SK-N-SH (cell line): ENCODE results near the gene HTR1E. TPM values are rescaled to one million over a fixed set of nuclear protein-coding genes. Genes with fewer than 3 reads are reported as not detected.

Source experiments
- CTCF ChIA-PET: fragments of 300-600, 350-600 bp; formaldehyde crosslinking; extraction: SDS; loops from one replicate; lab custom pipeline; 2021; lab: Yijun Ruan, JAX
- POLR2A ChIA-PET: fragments of 350-600 bp; sonication (Branson Sonifier 250); formaldehyde crosslinking; extraction: SDS; loops from one replicate; lab custom pipeline; 2020; ENCODE audit warnings: antibody characterized with exemption, inconsistent platforms; lab: Yijun Ruan, JAX
- DNase-seq: peaks from one replicate; pipeline ENCODE4 v3.0.0; 2012
- H2AFZ ChIP-seq: fragments of 200-600 bp; sonication (generic); 2 replicates; pipeline ENCODE4 v1.8.1; 2016; ENCODE audit warnings: antibody characterized with exemption, mild to moderate bottlenecking, low read depth
- H3F3A ChIP-seq: fragments of 200-600 bp; sonication (generic); replicated peaks from 2 replicates; pipeline ENCODE3; 2016; ENCODE audit warnings: antibody characterized with exemption, mild to moderate bottlenecking; ENCODE audit not compliant: insufficient read depth
- H3K27ac ChIP-seq, 2 experiments: fragments of 200-500 bp in 1 of 2; fragments of 200-600 bp in 1 of 2; sonication (Bioruptor generic) in 1 of 2; sonication (generic), shearing (Covaris generic) in 1 of 2; 2 replicates each; pipeline versions ENCODE4 v1.5.1 to v1.6.1; 2014 to 2016; ENCODE audit warnings: low read depth in 2 of 2, inconsistent platforms in 1 of 2, low read length in 1 of 2, mild to moderate bottlenecking in 1 of 2, mixed read lengths in 1 of 2
- H3K27me3 ChIP-seq: fragments of 200-600 bp; sonication (generic), shearing (Covaris generic); 2 replicates; pipeline ENCODE4 v1.6.1; 2016; ENCODE audit warnings: mixed run types; ENCODE audit not compliant: insufficient read depth
- H3K36me3 ChIP-seq, 2 experiments: fragments of 200-500 bp in 1 of 2; fragments of 200-600 bp in 1 of 2; sonication (Bioruptor generic) in 1 of 2; sonication (generic) in 1 of 2; replicated peaks in 1 of 2; 2 replicates each; pipeline versions ENCODE3 to v1.5.1; 2014 to 2016; ENCODE audit warnings: low read length in 1 of 2, mild to moderate bottlenecking in 1 of 2; ENCODE audit not compliant: insufficient read depth in 2 of 2, control insufficient read depth in 1 of 2
- H3K4me1 ChIP-seq, 2 experiments: fragments of 200-500 bp in 1 of 2; fragments of 200-600 bp in 1 of 2; sonication (Bioruptor generic) in 1 of 2; sonication (generic), shearing (Covaris generic) in 1 of 2; 2 replicates each; pipeline versions ENCODE4 v1.5.1 to v1.6.1; 2014 to 2016; ENCODE audit warnings: low read depth in 1 of 2, low read length in 1 of 2, mixed run types in 1 of 2; ENCODE audit not compliant: insufficient read depth in 2 of 2, control insufficient read depth in 1 of 2
- H3K4me2 ChIP-seq: fragments of 200-600 bp; sonication (generic), shearing (Covaris generic); 2 replicates; pipeline ENCODE4 v1.6.1; 2017; ENCODE audit warnings: mixed run types
- H3K4me3 ChIP-seq, 2 experiments: fragments of 200-500 bp in 1 of 2; fragments of 200-600 bp in 1 of 2; sonication (Bioruptor generic) in 1 of 2; sonication (generic), shearing (Covaris generic) in 1 of 2; 2 replicates each; pipeline versions ENCODE4 v1.5.1 to v1.8.1; 2014 to 2016; ENCODE audit warnings: low read depth in 2 of 2, inconsistent platforms in 1 of 2, low read length in 1 of 2, mild to moderate bottlenecking in 1 of 2, mixed read lengths in 1 of 2, moderate library complexity in 1 of 2
- H3K79me2 ChIP-seq: fragments of 200-600 bp; sonication (generic); 2 replicates; pipeline ENCODE4 v1.8.1; 2017; ENCODE audit warnings: mild to moderate bottlenecking; ENCODE audit not compliant: insufficient read depth
- H3K9ac ChIP-seq: fragments of 200-600 bp; sonication (generic); 2 replicates; pipeline ENCODE4 v1.6.1; 2017; ENCODE audit warnings: mixed run types
- H3K9me2 ChIP-seq: fragments of 200-600 bp; sonication (generic); 2 replicates; pipeline ENCODE4 v1.6.1; 2017; ENCODE audit warnings: mixed run types
- H3K9me3 ChIP-seq: fragments of 200-600 bp; sonication (generic); 2 replicates; pipeline ENCODE4 v1.6.1; 2017; ENCODE audit warnings: mixed run types, mild to moderate bottlenecking, moderate library complexity
- H4K20me1 ChIP-seq: fragments of 200-600 bp; sonication (generic); 2 replicates; pipeline ENCODE4 v1.6.1; 2017; ENCODE audit warnings: mild to moderate bottlenecking, mixed run types; ENCODE audit not compliant: insufficient read depth
- CHD2 ChIP-seq: fragments of 150-350 bp; IDR thresholded peaks from 2 replicates; pipeline ENCODE4 v1.6.1; 2018; ENCODE audit warnings: low read length; ENCODE audit not compliant: partially characterized antibody
- CTCF ChIP-seq: fragments of 200-600 bp; sonication (generic); IDR thresholded peaks from 2 replicates; pipeline ENCODE4 v1.6.1; 2017; ENCODE audit warnings: antibody characterized with exemption, mild to moderate bottlenecking, moderate library complexity
- ELF1 ChIP-seq: IDR thresholded peaks from 2 replicates; pipeline ENCODE4 v1.4.0; 2012
- EP300 ChIP-seq, 2 experiments: IDR thresholded peaks; 2 replicates each; pipeline versions ENCODE4 v1.4.0 to v1.6.1; 2012; ENCODE audit warnings: borderline replicate concordance in 1 of 2, low read depth in 1 of 2, low read length in 1 of 2
- EZH2phosphoT487 ChIP-seq: fragments of 200-600 bp; sonication (generic); IDR thresholded peaks from 2 replicates; pipeline ENCODE4 v1.6.1; 2017; ENCODE audit warnings: low read depth, mixed run types, mild to moderate bottlenecking, antibody characterized with exemption, moderate library complexity, borderline replicate concordance
- GABPA ChIP-seq: IDR thresholded peaks from 2 replicates; pipeline ENCODE4 v1.4.0; 2012; ENCODE audit warnings: low read depth, mild to moderate bottlenecking
- PBX3 ChIP-seq: IDR thresholded peaks from 2 replicates; pipeline ENCODE4; 2012
- RAD21 ChIP-seq: IDR thresholded peaks from 2 replicates; pipeline ENCODE4 v1.6.1; 2012; ENCODE audit warnings: mild to moderate bottlenecking, low read length
- RCOR1 ChIP-seq: fragments of 150-350 bp; IDR thresholded peaks from 2 replicates; pipeline ENCODE4 v1.6.1; 2017; ENCODE audit warnings: antibody characterized with exemption, low read length
- RFX5 ChIP-seq: IDR thresholded peaks from 2 replicates; pipeline ENCODE4 v1.6.1; 2012; ENCODE audit warnings: mild to moderate bottlenecking, improper control_type of control experiment, low read length
- SMC3 ChIP-seq: IDR thresholded peaks from 2 replicates; pipeline ENCODE4 v1.6.1; 2012; ENCODE audit warnings: low read depth, low read length, improper control_type of control experiment
- TAF1 ChIP-seq: IDR thresholded peaks from 2 replicates; pipeline ENCODE4 v1.6.1; 2012; ENCODE audit warnings: low read depth, mild to moderate bottlenecking, low read length, moderate library complexity, borderline replicate concordance
- USF2 ChIP-seq: fragments of 150-350 bp; IDR thresholded peaks from 2 replicates; pipeline ENCODE4 v1.6.1; 2017; ENCODE audit warnings: antibody characterized with exemption, low read length, low read depth, borderline replicate concordance
- ZBTB33 ChIP-seq: IDR thresholded peaks from 2 replicates; pipeline ENCODE4 v1.4.0; 2012; ENCODE audit warnings: low read depth, borderline replicate concordance
- WGBS: methylation state at CpG from one replicate; pipeline ENCODE4 v1.1.6; 2017; ENCODE audit warnings: low lambda C conversion rate; 5-methylcytosine and 5-hydroxymethylcytosine counted together
- polyA plus RNA-seq, 3 experiments: library from polyadenylated mRNA; depleted of rRNA; stranded (reverse); fragments of >200 nt; gene quantifications; 2 replicates each; pipeline ENCODE4 v1.2.3, GENCODE V29; 2012

The HTR1E gene
- polyA plus RNA-seq, 1 of the 3 experiments (the other 2 are of a cell fraction), result 0.02 TPM

GRCh38 chr6:87029711-87030314 lies 92.5 kb downstream of the HTR1E start:
- Histone ChIP-seq H3K9me3 (no peaks in the 10 kb centered on the region), H3K4me2 (no peak overlapping the region), H3F3A (no peaks in the 10 kb centered on the region), H3K27ac (no peak overlapping the region; a peak in 1 of 4 replicates), H3K4me1 (peaks cover 0 to 4% of the 10 kb centered on the region in 2 experiments; a peak in 2 of 4 replicates), H3K27me3 (no peaks in the 10 kb centered on the region), H3K9ac (no peak overlapping the region), H3K4me3 (no peak overlapping the region), H3K36me3 (no peaks in the 10 kb centered on the region), H2AFZ (no peak overlapping the region), H3K9me2 (no peaks in the 10 kb centered on the region), H4K20me1 (no peaks in the 10 kb centered on the region), H3K79me2 (no peaks in the 10 kb centered on the region)
- no peak for TF ChIP-seq TAF1
- no peak for TF ChIP-seq USF2
- peak; percentile 46 for TF ChIP-seq SMC3
- peak; percentile 81 for TF ChIP-seq RAD21
- peak; percentile 81 for TF ChIP-seq CTCF
- TF ChIP-seq ELF1, result no peak
- 46% methylated on average over 3 of the region's 3 CpGs for WGBS
- DNase-seq, result peak; percentile 51
- ChIA-PET CTCF (no interaction called here), POLR2A (no interaction called here)

GRCh38 chr6:87040729-87041128 lies 103.4 kb downstream of the HTR1E start:
- WGBS, result 14% methylated on average over 4 of the region's 4 CpGs
- Histone ChIP-seq H3K9me2 (no peaks in the 10 kb centered on the region), H2AFZ (no peak overlapping the region), H3K36me3 (no peaks in the 10 kb centered on the region), H3K4me1 (no peaks in the 10 kb centered on the region), H3K79me2 (no peaks in the 10 kb centered on the region), H3F3A (no peaks in the 10 kb centered on the region), H3K9me3 (no peaks in the 10 kb centered on the region), H3K27ac (no peak overlapping the region), H3K27me3 (no peaks in the 10 kb centered on the region), H4K20me1 (no peaks in the 10 kb centered on the region), H3K9ac (no peak overlapping the region), H3K4me3 (no peak overlapping the region), H3K4me2 (no peak overlapping the region)
- CTCF ChIA-PET, result interaction anchor here (1.6 to 2.7 kb wide), 3 partner anchors 12 to 1118 kb away, joined by 3 to 9 read pairs (median 5); no protein-coding TSS in a partner anchor
- DNase-seq, result no peak
- POLR2A ChIA-PET, result no interaction called here
- TF ChIP-seq GABPA, result no peak
- TF ChIP-seq CTCF, result no peak
- TF ChIP-seq EZH2phosphoT487, result no peak
- no peak for TF ChIP-seq CHD2
- TF ChIP-seq RCOR1, result no peak
- TF ChIP-seq PBX3, result no peak
- no peak for TF ChIP-seq RFX5
- TF ChIP-seq ZBTB33, result no peak
- no peak for TF ChIP-seq ELF1
- TF ChIP-seq EP300 (IDR thresholded peaks at IDR 0.05; ENCODE audit: borderline replicate concordance in 1 of 2, low read depth in 1 of 2, low read length in 1 of 2), result no peak
- TF ChIP-seq RAD21, result no peak
